ENCODE measurements around the gene WDR54. TPM values are rescaled to one million over a fixed set of nuclear protein-coding genes. Genes with fewer than 3 reads are reported as not detected.

WDR54 gene
- polyA plus RNA-seq, 1 of the 3 experiments (the other 2 are of a cell fraction) = 61.6 TPM

DNA sequence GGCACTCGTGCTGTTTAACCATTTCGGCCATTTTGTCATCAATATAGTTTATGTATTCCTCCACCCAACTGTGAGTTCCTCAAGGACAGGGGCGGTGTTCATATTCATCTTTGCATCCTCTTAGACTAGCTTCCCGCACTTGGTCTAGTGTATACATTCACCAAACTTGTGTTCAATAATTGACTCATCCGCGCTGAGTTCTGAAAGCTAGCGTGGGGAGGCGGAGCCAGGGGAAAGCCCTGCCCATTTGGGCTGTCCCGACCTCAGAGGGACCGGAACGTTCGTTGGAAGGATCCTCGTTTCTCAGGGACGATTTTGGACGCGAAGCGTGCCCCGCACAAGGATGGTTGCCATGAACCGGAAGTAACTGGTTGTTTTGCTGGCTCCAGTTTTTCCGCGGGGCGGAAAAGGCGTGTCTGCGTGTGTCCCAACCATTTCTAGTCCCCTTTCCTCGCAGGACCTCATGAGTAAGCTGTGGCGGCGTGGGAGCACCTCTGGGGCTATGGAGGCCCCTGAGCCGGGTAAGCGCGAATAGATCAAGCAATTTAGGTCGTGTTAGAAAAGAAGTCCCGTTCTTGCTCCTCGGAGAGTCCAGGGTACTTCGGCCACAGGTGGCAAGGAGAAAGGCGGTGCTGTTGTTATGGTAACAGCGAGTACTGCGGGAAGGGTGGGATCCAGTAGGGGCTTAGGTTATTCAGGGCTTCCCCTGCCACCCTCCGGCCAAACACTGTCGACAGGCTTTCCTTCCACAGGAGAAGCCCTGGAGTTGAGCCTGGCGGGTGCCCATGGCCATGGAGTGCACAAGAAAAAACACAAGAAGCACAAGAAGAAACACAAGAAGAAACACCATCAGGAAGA is 33.4 kb downstream of the WDR54 start, which contains the start of gene INO80B (continued):
- TF ChIP-seq, protein P1, sequence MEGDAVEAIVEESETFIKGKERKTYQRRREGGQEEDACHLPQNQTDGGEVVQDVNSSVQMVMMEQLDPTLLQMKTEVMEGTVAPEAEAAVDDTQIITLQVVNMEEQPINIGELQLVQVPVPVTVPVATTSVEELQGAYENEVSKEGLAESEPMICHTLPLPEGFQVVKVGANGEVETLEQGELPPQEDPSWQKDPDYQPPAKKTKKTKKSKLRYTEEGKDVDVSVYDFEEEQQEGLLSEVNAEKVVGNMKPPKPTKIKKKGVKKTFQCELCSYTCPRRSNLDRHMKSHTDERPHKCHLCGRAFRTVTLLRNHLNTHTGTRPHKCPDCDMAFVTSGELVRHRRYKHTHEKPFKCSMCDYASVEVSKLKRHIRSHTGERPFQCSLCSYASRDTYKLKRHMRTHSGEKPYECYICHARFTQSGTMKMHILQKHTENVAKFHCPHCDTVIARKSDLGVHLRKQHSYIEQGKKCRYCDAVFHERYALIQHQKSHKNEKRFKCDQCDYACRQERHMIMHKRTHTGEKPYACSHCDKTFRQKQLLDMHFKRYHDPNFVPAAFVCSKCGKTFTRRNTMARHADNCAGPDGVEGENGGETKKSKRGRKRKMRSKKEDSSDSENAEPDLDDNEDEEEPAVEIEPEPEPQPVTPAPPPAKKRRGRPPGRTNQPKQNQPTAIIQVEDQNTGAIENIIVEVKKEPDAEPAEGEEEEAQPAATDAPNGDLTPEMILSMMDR (IDR thresholded peaks at IDR 0.05) = no peak
- TF ChIP-seq, protein P2, sequence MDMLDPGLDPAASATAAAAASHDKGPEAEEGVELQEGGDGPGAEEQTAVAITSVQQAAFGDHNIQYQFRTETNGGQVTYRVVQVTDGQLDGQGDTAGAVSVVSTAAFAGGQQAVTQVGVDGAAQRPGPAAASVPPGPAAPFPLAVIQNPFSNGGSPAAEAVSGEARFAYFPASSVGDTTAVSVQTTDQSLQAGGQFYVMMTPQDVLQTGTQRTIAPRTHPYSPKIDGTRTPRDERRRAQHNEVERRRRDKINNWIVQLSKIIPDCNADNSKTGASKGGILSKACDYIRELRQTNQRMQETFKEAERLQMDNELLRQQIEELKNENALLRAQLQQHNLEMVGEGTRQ (IDR thresholded peaks at IDR 0.05; ENCODE audit: borderline replicate concordance, low read depth, low read length) = 0 out of 2 replicates have a peak, but pooled peaks have one; percentile 10
- TF ChIP-seq RAD21 (IDR thresholded peaks at IDR 0.05; ENCODE audit: low read length) = no peak; the same call in 1 of the 2 replicates
- 0 out of 2 replicates have a peak, but pooled peaks have one; percentile 26 for TF ChIP-seq RFX5 (IDR thresholded peaks at IDR 0.05; ENCODE audit: low read length)
- TF ChIP-seq POLR2AphosphoS5 (IDR thresholded peaks at IDR 0.05; ENCODE audit: low read depth, low read length) = peak; percentile 71
- peak; percentile 29; the same call in 1 of the 2 replicates for TF ChIP-seq SMC3 (IDR thresholded peaks at IDR 0.05; ENCODE audit: low read depth, low read length)
- TF ChIP-seq RCOR1 (IDR thresholded peaks at IDR 0.05; ENCODE audit: low read length) = no peak; the same call in 1 of the 2 replicates
- peak; percentile 99 for TF ChIP-seq ELF1 (IDR thresholded peaks at IDR 0.05)
- TF ChIP-seq JUND (IDR thresholded peaks at IDR 0.05) = peak; percentile 5; the same call in 1 of the 2 replicates
- TF ChIP-seq FOXM1 (IDR thresholded peaks at IDR 0.05; ENCODE audit: low read depth) = no peak
- TF ChIP-seq FOSL2 (IDR thresholded peaks at IDR 0.05; ENCODE audit: borderline replicate concordance, low read depth) = no peak
- TF ChIP-seq CHD2 (IDR thresholded peaks at IDR 0.05; ENCODE audit: low read length, partially characterized antibody) = peak; percentile 91
- TF ChIP-seq YY1 (IDR thresholded peaks at IDR 0.05; ENCODE audit: low read depth) = peak; percentile 99
- TF ChIP-seq, protein P3, sequence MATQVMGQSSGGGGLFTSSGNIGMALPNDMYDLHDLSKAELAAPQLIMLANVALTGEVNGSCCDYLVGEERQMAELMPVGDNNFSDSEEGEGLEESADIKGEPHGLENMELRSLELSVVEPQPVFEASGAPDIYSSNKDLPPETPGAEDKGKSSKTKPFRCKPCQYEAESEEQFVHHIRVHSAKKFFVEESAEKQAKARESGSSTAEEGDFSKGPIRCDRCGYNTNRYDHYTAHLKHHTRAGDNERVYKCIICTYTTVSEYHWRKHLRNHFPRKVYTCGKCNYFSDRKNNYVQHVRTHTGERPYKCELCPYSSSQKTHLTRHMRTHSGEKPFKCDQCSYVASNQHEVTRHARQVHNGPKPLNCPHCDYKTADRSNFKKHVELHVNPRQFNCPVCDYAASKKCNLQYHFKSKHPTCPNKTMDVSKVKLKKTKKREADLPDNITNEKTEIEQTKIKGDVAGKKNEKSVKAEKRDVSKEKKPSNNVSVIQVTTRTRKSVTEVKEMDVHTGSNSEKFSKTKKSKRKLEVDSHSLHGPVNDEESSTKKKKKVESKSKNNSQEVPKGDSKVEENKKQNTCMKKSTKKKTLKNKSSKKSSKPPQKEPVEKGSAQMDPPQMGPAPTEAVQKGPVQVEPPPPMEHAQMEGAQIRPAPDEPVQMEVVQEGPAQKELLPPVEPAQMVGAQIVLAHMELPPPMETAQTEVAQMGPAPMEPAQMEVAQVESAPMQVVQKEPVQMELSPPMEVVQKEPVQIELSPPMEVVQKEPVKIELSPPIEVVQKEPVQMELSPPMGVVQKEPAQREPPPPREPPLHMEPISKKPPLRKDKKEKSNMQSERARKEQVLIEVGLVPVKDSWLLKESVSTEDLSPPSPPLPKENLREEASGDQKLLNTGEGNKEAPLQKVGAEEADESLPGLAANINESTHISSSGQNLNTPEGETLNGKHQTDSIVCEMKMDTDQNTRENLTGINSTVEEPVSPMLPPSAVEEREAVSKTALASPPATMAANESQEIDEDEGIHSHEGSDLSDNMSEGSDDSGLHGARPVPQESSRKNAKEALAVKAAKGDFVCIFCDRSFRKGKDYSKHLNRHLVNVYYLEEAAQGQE (IDR thresholded peaks at IDR 0.05; ENCODE audit: low read depth, low read length) = no peak
- TF ChIP-seq GABPA (IDR thresholded peaks at IDR 0.05; ENCODE audit: low read depth) = peak; percentile 99
- peak; percentile 10; the same call in 1 of the 2 replicates for TF ChIP-seq NFIC (IDR thresholded peaks at IDR 0.05; ENCODE audit: borderline replicate concordance)
- TF ChIP-seq, protein P4, sequence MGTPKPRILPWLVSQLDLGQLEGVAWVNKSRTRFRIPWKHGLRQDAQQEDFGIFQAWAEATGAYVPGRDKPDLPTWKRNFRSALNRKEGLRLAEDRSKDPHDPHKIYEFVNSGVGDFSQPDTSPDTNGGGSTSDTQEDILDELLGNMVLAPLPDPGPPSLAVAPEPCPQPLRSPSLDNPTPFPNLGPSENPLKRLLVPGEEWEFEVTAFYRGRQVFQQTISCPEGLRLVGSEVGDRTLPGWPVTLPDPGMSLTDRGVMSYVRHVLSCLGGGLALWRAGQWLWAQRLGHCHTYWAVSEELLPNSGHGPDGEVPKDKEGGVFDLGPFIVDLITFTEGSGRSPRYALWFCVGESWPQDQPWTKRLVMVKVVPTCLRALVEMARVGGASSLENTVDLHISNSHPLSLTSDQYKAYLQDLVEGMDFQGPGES (IDR thresholded peaks at IDR 0.05; ENCODE audit: low read depth, low read length) = no peak
- TF ChIP-seq, protein P5, sequence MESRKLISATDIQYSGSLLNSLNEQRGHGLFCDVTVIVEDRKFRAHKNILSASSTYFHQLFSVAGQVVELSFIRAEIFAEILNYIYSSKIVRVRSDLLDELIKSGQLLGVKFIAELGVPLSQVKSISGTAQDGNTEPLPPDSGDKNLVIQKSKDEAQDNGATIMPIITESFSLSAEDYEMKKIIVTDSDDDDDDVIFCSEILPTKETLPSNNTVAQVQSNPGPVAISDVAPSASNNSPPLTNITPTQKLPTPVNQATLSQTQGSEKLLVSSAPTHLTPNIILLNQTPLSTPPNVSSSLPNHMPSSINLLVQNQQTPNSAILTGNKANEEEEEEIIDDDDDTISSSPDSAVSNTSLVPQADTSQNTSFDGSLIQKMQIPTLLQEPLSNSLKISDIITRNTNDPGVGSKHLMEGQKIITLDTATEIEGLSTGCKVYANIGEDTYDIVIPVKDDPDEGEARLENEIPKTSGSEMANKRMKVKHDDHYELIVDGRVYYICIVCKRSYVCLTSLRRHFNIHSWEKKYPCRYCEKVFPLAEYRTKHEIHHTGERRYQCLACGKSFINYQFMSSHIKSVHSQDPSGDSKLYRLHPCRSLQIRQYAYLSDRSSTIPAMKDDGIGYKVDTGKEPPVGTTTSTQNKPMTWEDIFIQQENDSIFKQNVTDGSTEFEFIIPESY (IDR thresholded peaks at IDR 0.05; ENCODE audit: borderline replicate concordance, low read depth) = 0 out of 2 replicates have a peak, but pooled peaks have one; percentile 56
